ENCODE results near the gene ICA1.

- no peak for TF ChIP-seq CTCF (IDR thresholded peaks at IDR 0.05; ENCODE audit: low read depth, low read length)
- TF ChIP-seq POLR2A (IDR thresholded peaks at IDR 0.05; ENCODE audit: extremely low read depth, insufficient read length): no peak
- no peak for TF ChIP-seq MAX (IDR thresholded peaks at IDR 0.05; ENCODE audit: low read depth, low read length)
Observed at GRCh38 chr7:8105449-8106095, 156.4 kb downstream of the ICA1 start.

All from NB4 (cell line).